GM18511 (cell line): Measurements from ENCODE around the gene PARVA.

Source experiments
- ATAC-seq: cut with Tn5 transposase; IDR thresholded peaks from one replicate; pipeline ENCODE4 v1.9.1; 2021; ENCODE audit warnings: mild to moderate bottlenecking, moderate library complexity; ENCODE audit not compliant: unreplicated experiment

The PARVA gene

DNA sequence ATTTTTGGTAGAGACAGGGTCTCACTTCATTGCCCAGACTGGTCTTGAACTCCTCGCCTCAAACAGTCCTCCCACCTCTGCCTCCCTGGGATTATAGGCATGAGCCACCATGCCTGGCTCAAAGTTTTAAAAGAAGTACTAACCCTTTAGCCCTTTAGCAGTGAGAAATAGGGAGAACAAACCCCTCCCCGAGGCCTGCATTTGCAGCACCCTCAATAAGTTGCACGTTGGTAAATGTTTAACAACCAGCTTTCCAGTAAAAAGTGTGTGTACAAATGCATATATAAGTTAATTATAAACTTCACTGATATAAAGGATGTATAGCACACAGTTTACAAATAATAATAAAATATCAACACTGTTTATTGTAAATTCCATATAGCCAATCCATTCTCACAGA lies 51.8 kb downstream of the PARVA start:
- no peak for ATAC-seq

DNA sequence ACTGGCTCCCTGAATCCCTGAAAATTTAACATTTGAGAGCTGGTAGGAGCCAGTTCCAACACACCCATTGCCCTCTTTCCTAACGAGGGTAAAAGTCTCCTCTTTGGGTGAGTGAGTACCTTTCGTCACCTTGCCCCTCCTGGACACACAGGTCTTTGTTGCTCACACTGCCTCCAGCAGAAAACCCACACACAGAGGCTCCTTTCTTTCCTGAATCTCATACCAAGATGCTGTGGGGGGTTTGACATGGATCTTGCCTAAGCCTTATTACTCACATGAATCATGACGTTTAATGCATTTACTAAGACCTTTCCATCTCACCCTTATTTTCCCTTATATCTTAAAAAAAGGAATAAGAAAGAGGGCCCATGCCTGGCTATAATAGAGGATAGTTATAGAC lies 53.0 kb downstream of the PARVA start:
- ATAC-seq: no peak

DNA sequence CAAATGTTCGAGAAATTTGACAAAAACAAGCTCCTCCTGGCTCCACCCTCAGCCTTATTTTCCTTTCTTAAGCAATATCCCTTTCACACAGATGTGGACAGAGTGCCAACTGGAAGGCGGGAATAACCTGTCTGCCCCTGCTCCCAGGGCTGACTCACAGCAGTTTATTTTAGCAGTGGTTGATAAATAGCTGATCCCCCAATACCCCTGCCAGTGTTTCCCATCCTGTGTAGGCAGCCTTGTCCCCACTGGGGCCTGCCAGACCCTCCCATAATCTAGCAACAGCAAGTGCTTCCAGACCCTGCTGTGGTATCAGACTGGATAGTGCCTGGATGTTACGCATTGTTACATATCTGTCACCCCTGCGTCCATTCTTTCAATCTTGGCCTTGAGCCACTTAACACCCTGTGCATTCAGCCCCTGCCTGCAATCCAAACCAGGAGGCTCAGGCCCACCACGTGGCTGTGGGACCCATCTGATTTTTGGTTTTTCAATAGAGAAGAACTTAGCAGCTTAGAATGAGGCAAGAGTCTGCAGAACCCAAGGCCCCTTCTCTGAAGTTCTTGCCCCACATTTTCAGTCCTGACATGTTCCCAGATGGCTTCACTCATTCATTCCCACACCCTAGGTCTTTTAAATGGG lies 53.7 kb downstream of the PARVA start:
- no peak for ATAC-seq

DNA sequence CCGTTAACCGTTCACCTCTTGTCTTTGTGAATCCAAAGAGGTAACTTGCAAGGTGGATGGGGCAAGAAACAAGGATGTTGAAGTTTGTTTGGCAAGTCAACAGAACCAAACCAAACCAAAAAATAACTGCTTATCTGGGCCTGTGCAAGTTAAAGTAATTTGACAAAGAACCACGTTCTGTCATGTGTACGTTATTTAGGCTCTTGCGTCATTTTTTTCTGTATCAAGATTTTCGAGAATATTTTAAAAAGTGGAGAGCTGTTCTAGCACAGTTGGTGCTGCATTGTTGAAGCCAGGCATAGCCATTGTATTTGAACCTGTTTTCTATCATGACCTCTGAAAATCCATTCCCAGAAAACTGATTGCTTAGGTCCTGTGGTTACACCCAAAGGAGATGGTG lies 55.1 kb downstream of the PARVA start:
- no peak for ATAC-seq

DNA sequence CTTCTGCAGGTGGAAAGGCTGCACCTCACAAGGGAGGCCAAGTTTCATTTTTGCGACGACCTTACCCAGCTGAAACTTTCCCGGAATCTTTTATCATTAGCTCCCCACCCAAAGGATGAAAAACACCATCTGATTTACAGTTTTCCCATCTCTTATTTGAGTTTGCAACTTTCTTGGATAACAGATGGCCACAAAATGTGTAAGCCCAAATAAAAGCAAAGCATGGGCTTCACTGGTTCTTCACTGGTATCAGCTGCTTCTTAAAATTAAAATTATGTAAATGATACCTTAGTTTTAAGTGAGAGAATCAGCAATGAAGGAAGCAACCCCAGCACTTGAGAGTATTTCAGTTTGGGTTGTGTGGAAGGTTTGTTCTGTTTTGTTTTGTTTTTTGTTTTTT lies 55.8 kb downstream of the PARVA start:
- ATAC-seq: no peak

DNA sequence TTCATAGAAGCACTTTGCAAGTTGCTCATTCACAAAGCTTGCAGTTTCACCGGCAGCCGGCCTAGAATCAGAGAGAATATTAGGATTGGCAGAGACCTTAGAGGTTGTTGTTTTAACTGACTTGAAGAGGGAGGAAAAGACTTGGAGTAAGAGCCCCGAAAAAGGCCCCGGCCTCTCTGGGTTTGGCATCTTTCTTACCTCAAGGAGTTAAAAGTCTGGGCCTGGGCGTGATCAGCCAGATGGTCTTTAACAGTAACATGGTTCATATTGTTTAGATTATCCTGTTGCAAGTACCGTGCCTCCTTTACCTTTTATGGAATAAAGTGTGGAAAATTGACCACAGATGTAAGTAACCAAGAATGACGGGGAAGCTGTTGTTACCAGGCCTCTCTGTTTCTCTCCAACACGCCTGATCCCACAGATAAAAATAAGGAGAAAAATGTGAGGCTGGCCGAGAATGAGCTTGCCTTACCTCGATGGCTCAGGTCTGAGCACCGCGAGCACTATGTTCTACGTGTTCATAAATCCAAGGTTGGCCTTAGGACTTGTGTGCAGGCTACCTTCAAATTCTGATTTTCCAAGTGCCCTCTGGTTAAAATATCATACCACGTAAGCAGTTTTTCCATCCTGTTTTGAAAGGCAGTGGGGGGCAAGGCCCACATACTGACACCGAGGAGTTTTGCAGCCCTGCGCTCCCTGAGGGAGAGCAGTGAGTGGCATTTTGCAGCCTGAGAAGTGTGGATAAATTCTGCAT lies 56.4 kb downstream of the PARVA start:
- ATAC-seq: no peak

DNA sequence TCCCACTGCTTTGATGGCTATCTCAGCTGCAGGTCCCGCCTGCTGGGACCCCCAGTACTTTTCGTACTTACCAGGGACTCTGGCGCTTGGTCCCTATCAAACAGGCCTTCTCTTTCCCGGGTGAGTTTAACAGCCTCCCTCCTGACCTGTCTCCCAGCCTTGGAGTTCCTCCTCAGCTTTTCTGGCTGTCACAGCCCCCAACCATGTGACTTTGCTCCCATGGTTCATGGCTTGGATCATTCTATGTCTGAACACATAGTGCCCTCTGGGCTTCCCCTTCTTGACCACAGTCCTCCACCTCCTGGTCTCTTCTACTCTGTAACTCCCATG lies 56.9 kb downstream of the PARVA start:
- ATAC-seq: no peak

DNA sequence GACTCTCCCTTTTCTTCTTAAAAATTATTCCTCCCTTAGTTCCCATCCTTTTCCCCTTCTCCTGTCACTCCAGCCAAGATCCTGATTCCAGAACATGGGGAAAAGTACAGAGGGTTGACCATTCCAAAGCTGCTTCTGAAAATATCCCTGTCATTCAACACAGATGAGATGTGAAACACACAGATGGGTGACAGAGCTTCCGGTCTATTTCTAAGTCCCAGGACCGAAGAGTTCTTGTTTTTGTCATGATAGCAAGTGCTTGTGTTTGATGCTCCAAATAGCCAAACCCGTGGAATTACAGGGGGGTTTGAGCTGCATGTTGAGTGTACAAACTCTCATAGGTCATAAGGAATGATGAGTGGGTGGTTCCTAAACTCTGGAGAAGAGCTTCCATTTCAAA lies 57.9 kb downstream of the PARVA start:
- no peak for ATAC-seq

DNA sequence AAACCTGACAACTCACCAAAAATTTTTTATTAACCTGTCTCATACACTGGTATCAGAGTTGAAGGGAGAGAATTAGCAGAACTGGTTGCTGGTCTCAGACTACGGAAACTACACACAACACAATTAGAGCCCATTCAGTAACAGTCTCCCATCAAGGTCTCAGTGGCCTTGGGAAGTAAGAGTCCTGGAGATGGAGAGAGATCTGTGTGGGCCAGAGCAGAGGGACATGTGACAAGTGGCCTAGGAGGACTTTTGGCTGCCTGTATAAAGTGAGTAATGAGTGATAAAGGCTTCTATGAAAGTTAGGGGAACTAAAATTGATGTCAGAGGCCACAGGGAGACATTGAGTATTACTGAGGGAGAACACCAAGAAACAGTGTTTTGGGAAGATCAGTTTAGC lies 58.9 kb downstream of the PARVA start:
- no peak for ATAC-seq

DNA sequence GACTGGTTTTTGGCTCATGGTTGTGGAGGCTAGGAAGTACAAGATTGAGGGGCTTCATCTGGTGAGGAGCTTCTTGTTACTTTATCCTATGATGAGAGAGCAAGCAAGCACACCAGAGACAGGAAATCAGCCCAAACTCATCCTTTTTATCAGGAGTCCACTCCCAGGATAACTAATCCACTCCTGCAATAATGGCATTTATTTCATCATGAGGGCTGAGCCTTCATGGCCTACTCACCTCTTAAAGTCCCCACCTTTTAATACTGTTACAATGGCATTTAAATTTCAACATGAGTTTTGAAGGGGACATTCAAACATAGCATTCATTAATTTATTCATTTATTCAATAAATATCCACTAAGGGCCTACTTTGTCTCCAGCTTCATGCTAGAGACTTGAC lies 60.9 kb downstream of the PARVA start:
- ATAC-seq: no peak

DNA sequence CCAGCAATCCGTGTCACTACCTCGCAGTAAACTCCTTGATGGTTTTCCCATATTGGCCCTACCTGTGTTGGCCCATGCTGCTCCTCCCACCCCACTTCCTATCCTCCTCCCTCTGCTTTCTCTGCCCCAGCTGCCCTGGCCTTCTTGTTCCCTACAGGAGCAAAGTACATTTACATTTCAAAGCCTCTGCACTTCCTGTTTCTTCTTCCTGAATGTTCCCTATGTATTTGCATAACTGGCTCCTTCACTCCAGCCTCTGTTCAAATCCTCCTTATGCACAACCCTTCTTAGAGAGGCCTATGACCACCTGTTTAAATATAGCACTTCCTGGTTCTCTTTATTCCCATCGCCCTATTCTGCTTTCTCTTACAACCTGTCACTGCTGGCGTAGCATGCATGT lies 62.2 kb downstream of the PARVA start:
- no peak for ATAC-seq

DNA sequence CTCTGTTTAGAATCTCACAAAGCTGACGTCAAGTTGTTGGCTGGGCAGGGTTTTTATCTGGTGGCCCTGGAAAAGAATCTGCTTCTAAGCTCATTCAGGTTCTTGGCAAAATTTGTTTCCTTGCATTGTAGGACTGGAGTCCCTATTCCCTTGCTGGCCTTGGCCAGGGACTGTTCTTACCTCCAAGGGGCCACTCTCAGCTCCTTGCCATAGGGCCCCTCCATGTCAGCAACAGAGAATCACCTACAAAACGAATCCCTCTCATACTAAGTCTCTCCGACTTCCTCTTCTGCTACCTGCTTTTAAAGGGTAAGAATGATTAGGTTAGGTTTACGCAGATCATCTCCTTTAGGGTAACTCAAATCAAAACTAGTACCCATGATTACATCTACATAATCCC lies 63.2 kb downstream of the PARVA start:
- ATAC-seq: no peak

DNA sequence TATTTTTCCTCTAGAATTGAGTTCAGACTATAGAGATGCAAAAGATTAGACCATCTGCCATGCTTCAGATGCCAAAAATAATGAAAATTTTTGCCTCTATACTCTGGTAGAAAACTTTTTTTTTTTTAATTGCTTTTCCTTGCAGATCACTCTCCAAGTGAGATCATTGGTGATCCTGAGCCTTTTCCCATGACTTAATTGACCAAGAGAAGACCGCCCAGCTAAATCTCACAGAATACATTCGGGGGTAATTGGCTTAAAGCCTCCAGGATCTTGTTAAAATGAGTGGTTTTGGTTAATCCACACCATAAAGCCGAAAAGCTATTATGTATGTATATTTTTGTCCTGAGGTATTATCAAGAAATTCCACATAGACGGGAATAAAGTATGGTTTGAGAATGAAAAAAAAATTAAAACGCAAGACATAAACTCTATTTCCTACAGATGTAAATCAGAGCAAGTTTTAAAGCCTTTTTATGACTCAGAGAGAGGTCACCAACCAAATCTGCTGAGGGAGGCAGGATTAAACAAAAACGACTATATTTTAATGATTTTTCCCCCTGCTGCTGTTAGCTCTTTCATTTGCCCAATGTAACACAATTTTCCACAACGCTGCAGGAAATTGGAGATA lies 64.0 kb downstream of the PARVA start:
- ATAC-seq: no peak

DNA sequence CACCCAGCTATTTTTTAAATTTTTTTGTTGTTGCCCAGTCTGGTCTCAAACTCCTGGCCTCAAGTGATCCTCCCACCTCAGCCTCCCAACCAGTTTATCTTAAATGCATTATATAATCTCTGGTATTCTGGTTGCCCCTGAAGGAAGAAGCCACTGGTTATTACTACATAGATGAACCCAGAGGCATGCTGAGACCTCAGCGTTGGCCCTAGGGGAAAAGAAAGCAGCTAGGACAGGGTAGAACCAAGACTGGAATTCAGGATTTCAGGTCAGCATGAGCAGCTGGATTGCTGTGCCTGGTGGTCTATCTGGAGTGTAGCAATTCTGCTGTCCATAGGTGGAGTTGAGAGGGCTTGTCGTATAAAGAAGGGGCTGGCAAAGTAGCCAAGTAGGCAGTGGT lies 67.2 kb downstream of the PARVA start:
- ATAC-seq: no peak

DNA sequence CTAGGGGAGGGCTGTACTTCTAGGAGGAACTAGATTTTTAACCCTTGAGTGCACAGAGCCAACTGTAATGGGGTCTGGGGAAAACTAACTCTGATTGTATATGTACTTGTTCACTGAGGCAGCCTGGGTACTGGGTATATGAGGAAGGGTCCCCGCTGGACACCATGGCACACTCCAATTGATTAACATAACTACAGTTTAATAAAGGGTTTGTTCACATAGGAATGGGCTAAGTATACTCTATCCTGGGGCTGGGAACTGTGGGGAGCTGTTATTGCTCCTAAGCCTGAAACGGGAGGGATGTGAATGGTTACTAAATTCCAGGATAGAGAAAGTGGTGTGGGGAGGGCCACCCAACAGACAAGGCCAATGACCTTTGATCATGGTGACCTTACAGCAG lies 67.6 kb downstream of the PARVA start:
- no peak for ATAC-seq

DNA sequence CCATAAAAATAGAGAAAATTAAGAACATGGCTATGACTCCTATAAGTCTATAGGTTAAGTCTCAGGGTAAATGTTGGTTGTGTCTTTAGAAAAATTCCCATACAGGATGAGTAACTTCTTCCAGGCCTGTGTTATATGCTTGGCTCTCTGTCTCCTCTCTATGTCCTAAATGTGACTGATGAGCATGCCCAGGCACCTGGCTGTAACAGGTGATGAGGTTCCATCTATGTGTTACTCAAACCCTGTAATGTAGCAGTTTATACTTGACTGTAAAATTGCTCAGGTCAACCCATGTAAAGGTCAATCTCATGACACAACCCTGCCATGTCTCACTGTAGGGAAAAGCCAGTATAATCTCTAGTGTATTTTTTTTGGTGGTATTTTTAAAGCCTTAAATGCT lies 69.5 kb downstream of the PARVA start:
- ATAC-seq: no peak

DNA sequence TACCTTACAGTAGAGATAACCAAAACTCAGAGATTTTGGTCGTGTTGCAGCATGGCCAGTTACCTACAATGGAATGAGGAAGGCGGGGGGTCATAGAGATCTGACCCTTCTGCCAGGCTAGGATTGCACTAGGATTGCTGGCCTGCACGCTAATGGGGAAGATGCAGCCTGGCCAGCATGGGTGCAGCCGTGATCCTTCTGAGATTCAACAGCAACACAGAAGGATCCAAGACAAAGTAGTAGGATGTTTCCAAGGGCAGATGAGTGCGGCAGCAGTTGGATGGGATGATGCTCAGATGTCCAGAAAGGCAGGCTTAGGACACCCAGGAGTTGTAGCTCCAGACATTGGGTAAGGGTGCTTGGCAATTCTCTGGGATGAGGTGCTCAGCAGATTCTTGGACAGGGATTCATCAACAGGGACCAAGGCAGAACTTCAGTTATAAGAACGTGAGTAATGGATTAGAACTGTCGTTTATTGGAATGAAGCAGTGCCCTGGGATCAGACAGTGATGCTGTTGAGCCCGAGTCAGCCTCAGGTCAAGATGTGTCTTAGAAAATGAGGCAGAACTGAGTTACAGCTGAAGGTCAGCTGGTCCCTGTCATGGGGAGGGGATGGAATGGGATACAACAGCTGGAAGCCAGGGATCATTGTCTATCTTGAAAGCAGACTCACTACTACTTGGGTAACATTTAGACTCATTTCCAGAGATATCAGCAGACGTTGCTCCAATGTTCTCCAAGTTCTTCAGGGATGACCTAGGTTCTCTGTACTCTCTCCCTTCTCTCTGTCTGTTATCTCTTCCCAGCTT lies 71.0 kb downstream of the PARVA start:
- ATAC-seq: no peak

DNA sequence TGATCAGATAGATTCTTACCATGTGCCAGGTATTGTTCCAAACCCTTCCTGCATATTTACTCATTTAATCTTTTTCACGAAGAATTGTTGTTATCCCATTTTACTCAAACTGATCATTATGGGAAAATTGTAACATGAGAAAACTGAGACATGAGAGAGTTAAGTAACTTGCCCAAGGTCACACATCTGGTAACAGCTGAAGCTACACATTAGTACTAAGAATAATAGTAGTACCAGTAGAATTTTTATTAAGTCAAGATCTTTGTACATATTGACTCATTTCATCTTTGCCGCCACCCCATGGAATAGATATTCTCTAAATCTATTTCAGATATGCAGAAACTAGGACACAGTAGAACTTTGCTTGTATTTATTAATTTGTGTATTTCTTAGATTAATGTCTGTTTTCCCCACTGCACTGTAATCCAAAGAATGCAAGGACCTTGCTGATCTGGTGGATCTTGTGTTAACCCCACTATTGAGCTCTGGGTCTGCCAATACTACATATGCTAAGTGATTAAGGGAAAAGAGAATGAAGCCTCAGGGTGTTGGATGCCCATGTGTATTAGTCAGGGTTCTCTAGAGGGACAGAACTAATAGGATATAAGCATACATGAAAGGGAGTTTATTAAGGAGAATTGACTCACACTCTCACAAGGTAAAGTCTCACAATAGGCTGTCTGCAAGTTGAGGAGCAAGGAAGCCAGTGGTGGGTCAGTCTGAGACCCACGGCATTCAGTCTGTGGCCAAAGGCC lies 72.8 kb downstream of the PARVA start:
- ATAC-seq: no peak

DNA sequence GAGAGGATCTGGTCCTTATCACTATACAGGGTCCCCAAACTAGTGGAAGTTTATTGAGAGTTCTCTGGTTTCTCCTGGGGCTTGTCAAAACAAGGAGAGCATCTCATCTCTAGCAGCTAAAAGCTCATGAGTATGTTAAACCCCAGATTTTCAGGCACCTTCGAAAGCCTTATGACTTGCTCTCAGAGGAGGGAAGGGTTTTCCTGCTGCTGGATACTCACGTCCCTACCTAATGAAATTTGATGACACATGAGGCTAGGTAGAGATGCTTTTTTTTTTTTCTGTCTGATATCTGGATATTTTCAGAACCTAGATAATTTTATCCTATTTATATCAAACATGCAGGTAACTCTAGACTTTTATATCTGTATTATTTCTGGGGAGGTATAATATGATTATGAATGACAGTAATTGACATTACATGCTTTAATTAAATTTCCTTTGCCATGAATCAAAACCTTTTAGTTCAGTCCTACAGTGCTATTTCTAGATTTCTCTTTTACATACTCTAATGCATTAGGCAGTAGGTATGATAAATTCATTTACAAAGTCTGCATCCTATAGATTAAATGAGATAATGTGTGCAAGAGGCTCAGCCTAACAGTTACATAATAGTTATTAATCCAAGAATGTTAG lies 73.9 kb downstream of the PARVA start:
- no peak for ATAC-seq

DNA sequence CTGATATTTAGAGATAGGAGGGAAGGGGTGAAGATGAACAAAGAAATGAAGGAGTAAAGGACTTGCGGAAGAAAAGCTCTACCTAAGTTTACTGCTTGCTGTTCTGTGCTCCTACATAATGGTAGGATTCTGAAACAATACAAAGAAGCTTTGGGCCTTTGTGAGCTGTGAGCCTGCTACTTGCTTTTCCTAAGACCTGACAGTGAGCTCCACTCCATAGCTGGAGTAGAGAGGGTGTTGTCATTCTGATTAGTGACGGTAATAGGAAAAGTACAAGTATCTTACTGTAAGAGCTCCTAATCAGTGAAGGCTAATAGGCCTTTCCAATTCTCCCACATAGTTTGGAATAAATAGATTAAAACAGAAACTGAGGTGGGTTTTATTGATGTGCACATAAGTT lies 75.9 kb downstream of the PARVA start:
- no peak for ATAC-seq

DNA sequence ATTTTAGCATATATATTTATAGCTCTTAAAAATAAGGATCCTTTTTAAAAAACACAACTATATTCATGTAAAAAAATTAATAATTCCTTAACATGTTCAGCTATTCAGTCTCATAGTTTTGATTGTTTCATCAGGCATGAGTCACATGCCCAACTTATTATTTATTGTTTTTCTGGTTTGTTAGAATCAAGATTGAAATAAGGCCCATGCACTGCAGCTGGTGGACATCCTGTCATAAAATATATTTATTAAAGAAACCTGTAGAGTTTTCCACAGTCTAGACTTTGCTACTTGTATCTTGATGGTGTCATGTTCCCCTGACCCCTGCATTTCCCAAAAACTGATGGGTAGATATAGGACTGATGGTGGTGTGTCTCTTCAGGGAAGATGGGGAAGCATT lies 77.4 kb downstream of the PARVA start:
- no peak for ATAC-seq
